GM12878 (cell line): Measurements from ENCODE around the gene CORO1C. TPM values are rescaled to one million over a fixed set of nuclear protein-coding genes. Genes with fewer than 3 reads are reported as not detected.
A peak's percentile ranks its signal among the peaks of the same experiment; 100 is the strongest.

Source experiments
- BCL3 ChIP-seq: IDR thresholded peaks from 2 replicates; pipeline ENCODE4 v1.6.1; 2011; ENCODE audit warnings: borderline replicate concordance, low read depth, mild to moderate bottlenecking, moderate library complexity, low read length; ENCODE audit not compliant: insufficient read depth, poor library complexity, severe bottlenecking
- CBX3 ChIP-seq: fragments of 200-600 bp; sonication (generic); IDR thresholded peaks from 2 replicates; pipeline ENCODE4 v1.6.1; 2016; ENCODE audit warnings: low read depth, borderline replicate concordance
- CHD2 ChIP-seq: IDR thresholded peaks from 2 replicates; pipeline ENCODE4 v1.6.1; 2011; ENCODE audit warnings: low read depth, low read length, improper control_type of control experiment, borderline replicate concordance
- GATAD2B ChIP-seq: fragments of 450-650 bp; conservative IDR thresholded peaks from 2 replicates; pipeline ENCODE4 v1.6.1; 2017; ENCODE audit warnings: low read depth, mild to moderate bottlenecking, moderate library complexity
- JUND ChIP-seq: IDR thresholded peaks from 2 replicates; pipeline ENCODE4 v1.6.1; 2012; ENCODE audit warnings: low read depth, mild to moderate bottlenecking, low read length, improper control_type of control experiment, moderate library complexity
- MAX ChIP-seq: IDR thresholded peaks from 2 replicates; pipeline ENCODE4 v1.6.1; 2012; ENCODE audit warnings: low read depth, low read length, improper control_type of control experiment
- MXI1 ChIP-seq: fragments of 150-350 bp; IDR thresholded peaks from 2 replicates; pipeline ENCODE4 v1.6.1; 2011; ENCODE audit warnings: low read depth, mild to moderate bottlenecking, inconsistent platforms, low read length, improper control_type of control experiment
- NR2C2 ChIP-seq: IDR thresholded peaks from 2 replicates; pipeline ENCODE4 v1.6.1; 2011; ENCODE audit warnings: borderline replicate concordance, low read depth; ENCODE audit not compliant: control insufficient read depth, insufficient read length
- POLR2AphosphoS2 ChIP-seq: IDR thresholded peaks from 2 replicates; pipeline ENCODE4 v1.6.1; 2011; ENCODE audit warnings: low read depth, mild to moderate bottlenecking, low read length, improper control_type of control experiment, moderate library complexity
- POLR2AphosphoS5 ChIP-seq: IDR thresholded peaks from 2 replicates; pipeline ENCODE4 v1.6.1; 2011; ENCODE audit warnings: mild to moderate bottlenecking, low read length, inconsistent platforms
- POU2F2 ChIP-seq: IDR thresholded peaks from 3 replicates; pipeline ENCODE4 v1.6.1; 2011; ENCODE audit warnings: low read depth, mild to moderate bottlenecking, low read length, borderline replicate concordance
- TAF1 ChIP-seq: IDR thresholded peaks from 2 replicates; pipeline ENCODE4 v1.6.1; 2011; ENCODE audit warnings: mild to moderate bottlenecking, low read depth, low read length, borderline replicate concordance
- USF1 ChIP-seq: IDR thresholded peaks from 2 replicates; pipeline ENCODE4 v1.6.1; 2011; ENCODE audit warnings: borderline replicate concordance, low read depth, mild to moderate bottlenecking, moderate library complexity, mixed read lengths, low read length; ENCODE audit not compliant: insufficient read depth; ENCODE audit errors: extremely low read length
- ZNF687 ChIP-seq: fragments of 450-650 bp; IDR thresholded peaks from 2 replicates; pipeline ENCODE4 v1.6.1; 2017; ENCODE audit warnings: mild to moderate bottlenecking, moderate library complexity
- polyA plus RNA-seq, 11 experiments: library from polyadenylated mRNA; depleted of rRNA in 4 of 11; unstranded in 6 of 11; stranded (reverse) in 5 of 11; fragments of >200 nt; fragmentation: Nextera tagmentation in 4 of 11; fragmentation: Illumina TruSeq in 1 of 11; extraction: Ambion mirVana in 4 of 11; extraction: Trizol in 1 of 11; gene quantifications; 1 replicate in 1 of 11; 2 replicates in 10 of 11; pipeline versions ENCODE4 v1.2.1 to v1.2.3, GENCODE V29; 2011 to 2016; ENCODE audit warnings: inconsistent platforms in 2 of 11, missing spikeins in 2 of 11, low read depth in 1 of 11
- total RNA-seq, 4 experiments: library from RNA; depleted of rRNA in 3 of 4; stranded (reverse); fragments of >200 nt in 3 of 4; fragmentation: Illumina TruSeq in 1 of 4; extraction: Trizol in 1 of 4; gene quantifications; 2 replicates each; pipeline versions ENCODE4 v1.2.1 to v1.2.3, GENCODE V29; 2013 to 2021
- TF ChIP-seq, protein P1 (sequence below), 3 experiments: IDR thresholded peaks in 2 of 3; conservative IDR thresholded peaks in 1 of 3; 2 replicates each; pipeline ENCODE4 v1.5.1; 2011; ENCODE audit warnings: low read depth in 3 of 3, low read length in 3 of 3, mild to moderate bottlenecking in 3 of 3, control low read depth in 2 of 3, moderate library complexity in 2 of 3, inconsistent platforms in 1 of 3, mixed read lengths in 1 of 3; ENCODE audit not compliant: control insufficient read depth in 2 of 3, insufficient read depth in 1 of 3; ENCODE audit errors: extremely low read depth in 1 of 3

CORO1C gene
- total and polyA plus RNA-seq, 10 of the 15 experiments (the other 5 are each of a cell fraction or from before 2014, with no cell fraction given), result 52.7 to 254 (median 171) TPM

DNA sequence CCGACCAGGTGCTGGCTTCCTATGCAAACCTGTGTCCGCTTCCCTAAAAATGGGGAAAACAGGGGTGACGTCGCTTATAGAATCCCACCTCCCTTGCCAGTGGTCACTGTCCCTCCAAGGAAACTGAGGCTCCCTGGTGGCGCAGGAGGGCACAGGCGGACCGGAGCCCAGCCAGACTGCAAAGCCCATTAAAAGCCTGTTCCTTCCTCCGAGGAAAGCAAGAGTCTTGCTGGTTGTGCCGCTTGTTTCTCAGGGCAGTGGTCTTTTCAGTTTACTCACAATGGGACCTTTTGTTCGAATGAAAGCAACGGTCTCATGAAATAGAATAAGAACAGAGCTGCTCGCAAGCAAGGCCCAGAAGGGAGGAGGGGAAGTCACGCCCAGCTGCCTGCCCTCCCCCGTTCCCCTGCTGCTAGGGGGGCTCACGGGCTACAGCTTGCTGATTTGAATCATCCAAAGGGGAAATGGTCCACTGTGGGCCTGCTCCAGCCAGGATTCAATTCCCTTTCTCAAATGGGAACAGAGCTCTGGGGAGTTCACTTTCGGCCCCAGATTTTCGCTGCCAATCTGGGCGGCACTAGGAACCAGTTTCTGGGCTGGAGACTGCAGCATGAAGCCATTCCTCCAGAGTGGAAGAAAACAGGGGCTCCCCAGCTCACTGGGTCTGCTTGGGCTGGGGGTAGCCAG, 93.0 kb downstream of the CORO1C start (continued):
- TF ChIP-seq, protein P1, sequence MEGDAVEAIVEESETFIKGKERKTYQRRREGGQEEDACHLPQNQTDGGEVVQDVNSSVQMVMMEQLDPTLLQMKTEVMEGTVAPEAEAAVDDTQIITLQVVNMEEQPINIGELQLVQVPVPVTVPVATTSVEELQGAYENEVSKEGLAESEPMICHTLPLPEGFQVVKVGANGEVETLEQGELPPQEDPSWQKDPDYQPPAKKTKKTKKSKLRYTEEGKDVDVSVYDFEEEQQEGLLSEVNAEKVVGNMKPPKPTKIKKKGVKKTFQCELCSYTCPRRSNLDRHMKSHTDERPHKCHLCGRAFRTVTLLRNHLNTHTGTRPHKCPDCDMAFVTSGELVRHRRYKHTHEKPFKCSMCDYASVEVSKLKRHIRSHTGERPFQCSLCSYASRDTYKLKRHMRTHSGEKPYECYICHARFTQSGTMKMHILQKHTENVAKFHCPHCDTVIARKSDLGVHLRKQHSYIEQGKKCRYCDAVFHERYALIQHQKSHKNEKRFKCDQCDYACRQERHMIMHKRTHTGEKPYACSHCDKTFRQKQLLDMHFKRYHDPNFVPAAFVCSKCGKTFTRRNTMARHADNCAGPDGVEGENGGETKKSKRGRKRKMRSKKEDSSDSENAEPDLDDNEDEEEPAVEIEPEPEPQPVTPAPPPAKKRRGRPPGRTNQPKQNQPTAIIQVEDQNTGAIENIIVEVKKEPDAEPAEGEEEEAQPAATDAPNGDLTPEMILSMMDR (IDR thresholded peaks at IDR 0.05 in 2 of 3, conservative IDR thresholded peaks at IDR 0.05 in 1 of 3; ENCODE audit: control insufficient read depth in 2 of 3, extremely low read depth in 1 of 3, insufficient read depth in 1 of 3, low read depth in 3 of 3, low read length in 3 of 3), result no peak
- TF ChIP-seq TAF1 (0 out of 2 replicates have a peak, but pooled peaks have one; percentile 7), JUND (no peak), CHD2 (peak; percentile 55), ZNF687 (peak; percentile 38; the same call in 1 of the 2 replicates), CBX3 (no peak), USF1 (no peak), MXI1 (no peak), MAX (no peak), NR2C2 (no peak), BCL3 (no peak), GATAD2B (no peak), POU2F2 (peak; percentile 46; the same call in 2 of the 3 replicates), POLR2AphosphoS5 (peak; percentile 58), POLR2AphosphoS2 (peak; percentile 75)
- TF ChIP-seq, all 136 proteins: peak for 14
